Astrocyte (in vitro differentiated cells and primary cell): Measurements from ENCODE around the gene APBB2. TPM values are rescaled to one million over a fixed set of nuclear protein-coding genes. Genes with fewer than 3 reads are reported as not detected.
"Not testable (repeated sequence)": the region's sequence is repeated elsewhere in the genome, so short reads cannot be mapped to it uniquely, and the experiment has no call there.

Source experiments
- DNase-seq: peaks from one replicate; pipeline ENCODE4 v3.0.0-alpha.2; 2010; ENCODE audit warnings: low read depth
- FAIRE-seq: peaks from 2 replicates; lab custom pipeline; 2011; peaks lifted over from hg19 to GRCh38; lab: Jason Lieb, UNC
- H2AFZ ChIP-seq: 2 replicates; pipeline ENCODE4 v1.6.0; 2012; ENCODE audit warnings: low read depth, low read length, inconsistent platforms
- H3K27ac ChIP-seq: 2 replicates; pipeline ENCODE4 v1.5.1; 2011; ENCODE audit warnings: low read depth, low read length, inconsistent platforms
- H3K27me3 ChIP-seq: 2 replicates; pipeline ENCODE4 v1.6.0; 2011; ENCODE audit warnings: low read length, inconsistent platforms; ENCODE audit not compliant: insufficient read depth
- H3K36me3 ChIP-seq: 2 replicates; pipeline ENCODE4 v1.5.1; 2011; ENCODE audit warnings: low read length, inconsistent platforms; ENCODE audit not compliant: insufficient read depth
- H3K4me1 ChIP-seq: 2 replicates; pipeline ENCODE4 v1.5.1; 2011; ENCODE audit warnings: low read length, inconsistent platforms; ENCODE audit not compliant: insufficient read depth
- H3K4me2 ChIP-seq: 2 replicates; pipeline ENCODE4 v1.6.0; 2012; ENCODE audit warnings: low read length, inconsistent platforms
- H3K4me3 ChIP-seq: 2 replicates; pipeline ENCODE4 v1.5.1; 2011; ENCODE audit warnings: low read depth, mild to moderate bottlenecking, low read length, inconsistent platforms; ENCODE audit not compliant: insufficient read depth
- H3K79me2 ChIP-seq: 2 replicates; pipeline ENCODE4 v1.6.0; 2012; ENCODE audit warnings: mild to moderate bottlenecking, low read length, inconsistent platforms; ENCODE audit not compliant: insufficient read depth
- H3K9ac ChIP-seq: 2 replicates; pipeline ENCODE4 v1.6.0; 2012; ENCODE audit warnings: mild to moderate bottlenecking, low read length, inconsistent platforms
- H3K9me3 ChIP-seq: 2 replicates; pipeline ENCODE4 v1.5.1; 2012; ENCODE audit warnings: low read depth, mild to moderate bottlenecking, low read length, inconsistent platforms; ENCODE audit not compliant: insufficient read depth
- H4K20me1 ChIP-seq: 2 replicates; pipeline ENCODE4 v1.6.0; 2012; ENCODE audit warnings: low read length, inconsistent platforms; ENCODE audit not compliant: insufficient read depth
- H3K27ac Mint-ChIP-seq: one replicate; pipeline ENCODE4 v1.8.0; 2021; ENCODE audit warnings: mild to moderate bottlenecking, mixed read lengths; ENCODE audit not compliant: unreplicated experiment
- H3K27me3 Mint-ChIP-seq: one replicate; pipeline ENCODE4 v1.8.0; 2021; ENCODE audit warnings: low read depth, mixed read lengths; ENCODE audit not compliant: unreplicated experiment
- H3K36me3 Mint-ChIP-seq: one replicate; pipeline ENCODE4 v1.8.0; 2021; ENCODE audit warnings: low read depth, mixed read lengths; ENCODE audit not compliant: unreplicated experiment
- H3K4me1 Mint-ChIP-seq: one replicate; pipeline ENCODE4 v1.8.0; 2021; ENCODE audit warnings: low read depth, mixed read lengths; ENCODE audit not compliant: unreplicated experiment
- H3K4me3 Mint-ChIP-seq: one replicate; pipeline ENCODE4 v1.8.0; 2021; ENCODE audit warnings: mild to moderate bottlenecking, moderate library complexity, mixed read lengths; ENCODE audit not compliant: unreplicated experiment
- H3K9me3 Mint-ChIP-seq: one replicate; pipeline ENCODE4 v1.8.0; 2021; ENCODE audit warnings: mild to moderate bottlenecking, mixed read lengths; ENCODE audit not compliant: unreplicated experiment
- CTCF ChIP-seq: IDR thresholded peaks from 2 replicates; pipeline ENCODE4 v1.5.1; 2011; ENCODE audit warnings: low read depth, mild to moderate bottlenecking, inconsistent platforms, low read length, moderate library complexity; ENCODE audit not compliant: insufficient read depth
- EZH2 ChIP-seq: IDR thresholded peaks from 2 replicates; pipeline ENCODE4 v1.6.1; 2012; ENCODE audit warnings: mild to moderate bottlenecking, low read length, inconsistent platforms; ENCODE audit not compliant: insufficient read depth
- total RNA-seq: library from RNA; stranded (reverse); gene quantifications from 2 replicates; pipeline ENCODE4 v1.2.1, GENCODE V29; 2021

APBB2 gene
- total RNA-seq, 1 donor from 2014 or later: 173 TPM

GRCh38 chr4:40908297-40908696 lies 306.0 kb downstream of the APBB2 start:
- no peak overlapping the region for H3K4me3 Mint-ChIP-seq
- no peak overlapping the region for H3K27ac ChIP-seq
- peaks cover 13% of the 10 kb centered on the region for H3K4me1 ChIP-seq
- H3K4me3 ChIP-seq: no peak overlapping the region
- no peaks in the 10 kb centered on the region for H3K9me3 Mint-ChIP-seq
- H3K36me3 ChIP-seq: no peaks in the 10 kb centered on the region
- H3K36me3 Mint-ChIP-seq: peaks cover 14% of the 10 kb centered on the region
- no peaks in the 10 kb centered on the region for H3K79me2 ChIP-seq
- DNase-seq (no peak), FAIRE-seq (no peak)
- H3K9me3 ChIP-seq: no peaks in the 10 kb centered on the region
- H3K27me3 ChIP-seq: no peaks in the 10 kb centered on the region
- TF ChIP-seq CTCF (no peak), EZH2 (no peak)
- no peak overlapping the region for H2AFZ ChIP-seq
- H3K4me2 ChIP-seq: no peak overlapping the region
- no peak overlapping the region for H3K27ac Mint-ChIP-seq
- H3K4me1 Mint-ChIP-seq: peaks cover 20% of the 10 kb centered on the region
- H4K20me1 ChIP-seq: peaks cover 9% of the 10 kb centered on the region
- H3K27me3 Mint-ChIP-seq: no peaks in the 10 kb centered on the region
- H3K9ac ChIP-seq: no peak overlapping the region

- no peak overlapping the region for H3K27ac Mint-ChIP-seq
These were observed 308.9 kb downstream of the APBB2 start for GRCh38 chr4:40905414-40905813.

GRCh38 chr4:40900531-40900930 lies 313.8 kb downstream of the APBB2 start:
- peaks cover 22% of the 10 kb centered on the region for H3K36me3 Mint-ChIP-seq
- H3K9me3 Mint-ChIP-seq, FAIRE-seq, H3K4me1 Mint-ChIP-seq, DNase-seq, H2AFZ ChIP-seq, H3K27ac Mint-ChIP-seq, H3K36me3 ChIP-seq, H3K27me3 ChIP-seq, H3K79me2 ChIP-seq, H3K4me2 ChIP-seq, H3K27ac ChIP-seq, H3K4me1 ChIP-seq, H3K4me3 Mint-ChIP-seq, H3K9ac ChIP-seq, H4K20me1 ChIP-seq, H3K4me3 ChIP-seq, H3K9me3 ChIP-seq, H3K27me3 Mint-ChIP-seq: not testable (repeated sequence)

More at GRCh38 chr4:40905414-40905813, 308.9 kb downstream of the APBB2 start:
- TF ChIP-seq CTCF (no peak), EZH2 (no peak)
- no peaks in the 10 kb centered on the region for H3K9me3 ChIP-seq
- no peak overlapping the region for H3K27ac ChIP-seq
- no peak overlapping the region for H3K9ac ChIP-seq
- H3K4me3 Mint-ChIP-seq: no peak overlapping the region
- no peaks in the 10 kb centered on the region for H3K36me3 ChIP-seq
- no peak overlapping the region for H3K4me3 ChIP-seq
- DNase-seq (no peak), FAIRE-seq (no peak)
- no peak overlapping the region for H2AFZ ChIP-seq
- peaks cover 13% of the 10 kb centered on the region for H3K4me1 ChIP-seq
- H3K4me2 ChIP-seq: no peak overlapping the region
- peaks cover 7% of the 10 kb centered on the region for H3K36me3 Mint-ChIP-seq
- H3K79me2 ChIP-seq: no peaks in the 10 kb centered on the region
- H3K9me3 Mint-ChIP-seq: no peaks in the 10 kb centered on the region
- peaks cover 14% of the 10 kb centered on the region for H3K4me1 Mint-ChIP-seq
- no peaks in the 10 kb centered on the region for H3K27me3 ChIP-seq
- peaks cover 9% of the 10 kb centered on the region for H4K20me1 ChIP-seq
- no peaks in the 10 kb centered on the region for H3K27me3 Mint-ChIP-seq
